GM21447 (cell line): Measurements from ENCODE around the gene OPN1SW.

Source experiments
- ATAC-seq: cut with Tn5 transposase; IDR thresholded peaks from one replicate; pipeline ENCODE4 v1.9.1; 2021; ENCODE audit not compliant: unreplicated experiment

OPN1SW gene

GRCh38 chr7:128763541-128763940, 12.1 kb downstream of the OPN1SW start:
- ATAC-seq, result no peak

DNA sequence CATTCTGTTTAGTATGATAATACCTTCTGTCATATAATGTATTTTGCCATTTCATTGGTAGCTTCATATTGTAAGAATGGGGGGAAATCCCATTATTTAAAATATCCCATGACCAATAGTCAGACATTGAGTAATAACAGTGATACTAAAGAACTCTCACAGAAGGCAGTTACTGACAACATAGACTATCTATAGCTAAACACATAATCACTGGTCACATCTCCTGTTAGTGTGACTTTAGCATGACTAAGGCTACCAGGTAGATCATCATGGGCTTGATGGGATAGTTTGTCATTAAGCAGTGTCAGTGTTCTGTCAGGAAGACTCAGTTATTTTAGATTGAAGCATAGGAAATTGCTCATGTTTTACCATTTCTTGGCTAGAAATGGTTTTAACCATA, 16.4 kb downstream of the OPN1SW start:
- no peak for ATAC-seq

DNA sequence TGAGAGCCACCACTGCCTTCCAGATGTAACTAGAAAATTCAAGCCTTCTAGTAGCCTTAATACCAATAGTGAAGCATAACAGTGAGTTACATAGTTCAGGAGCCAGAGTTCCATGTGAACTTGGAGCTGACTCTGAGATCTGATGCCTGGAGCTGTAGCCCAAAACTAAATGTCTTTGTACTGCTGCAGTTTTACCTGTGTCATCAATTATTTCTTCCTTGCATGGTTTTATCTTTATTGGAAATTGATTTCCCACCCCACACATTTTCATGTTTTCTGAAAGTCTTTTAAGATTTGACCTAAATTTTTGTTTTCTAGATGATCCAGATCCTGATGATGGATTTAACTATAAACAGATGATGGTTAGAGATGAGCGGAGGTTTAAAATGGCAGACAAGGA, 17.0 kb downstream of the OPN1SW start:
- no peak for ATAC-seq

GRCh38 chr7:128757203-128757602, 18.4 kb downstream of the OPN1SW start:
- no peak for ATAC-seq

DNA sequence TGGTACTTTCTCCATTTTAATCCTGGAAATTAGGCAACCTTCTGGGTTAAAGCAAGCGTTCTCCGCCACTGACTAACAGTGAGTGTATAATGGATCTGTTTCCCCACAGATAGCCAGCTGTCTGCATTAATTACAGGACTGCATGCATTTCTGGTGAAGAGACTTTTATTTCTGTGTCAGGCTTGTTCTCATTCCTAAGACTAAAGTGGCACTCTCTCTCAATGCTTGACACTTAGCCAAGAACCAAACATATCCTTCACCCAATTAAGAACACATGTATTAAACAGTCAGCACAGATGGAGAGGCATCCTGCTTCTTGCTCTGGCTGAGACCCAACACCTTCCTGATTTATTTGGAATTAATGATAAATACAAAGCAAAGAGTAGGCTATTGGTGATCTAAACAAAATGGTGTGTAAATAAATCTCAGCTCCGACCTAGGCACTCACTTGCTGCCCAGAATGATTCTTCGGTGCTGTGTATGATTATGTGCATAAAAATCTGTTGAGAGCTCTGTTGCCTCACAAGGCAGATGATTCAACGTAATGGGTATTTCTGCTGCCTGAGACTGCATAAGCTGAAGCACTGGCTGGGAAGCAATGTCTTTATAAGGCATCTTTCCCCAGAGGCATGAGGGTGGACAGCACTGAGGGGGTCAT, 19.6 kb downstream of the OPN1SW start:
- ATAC-seq, result no peak

DNA sequence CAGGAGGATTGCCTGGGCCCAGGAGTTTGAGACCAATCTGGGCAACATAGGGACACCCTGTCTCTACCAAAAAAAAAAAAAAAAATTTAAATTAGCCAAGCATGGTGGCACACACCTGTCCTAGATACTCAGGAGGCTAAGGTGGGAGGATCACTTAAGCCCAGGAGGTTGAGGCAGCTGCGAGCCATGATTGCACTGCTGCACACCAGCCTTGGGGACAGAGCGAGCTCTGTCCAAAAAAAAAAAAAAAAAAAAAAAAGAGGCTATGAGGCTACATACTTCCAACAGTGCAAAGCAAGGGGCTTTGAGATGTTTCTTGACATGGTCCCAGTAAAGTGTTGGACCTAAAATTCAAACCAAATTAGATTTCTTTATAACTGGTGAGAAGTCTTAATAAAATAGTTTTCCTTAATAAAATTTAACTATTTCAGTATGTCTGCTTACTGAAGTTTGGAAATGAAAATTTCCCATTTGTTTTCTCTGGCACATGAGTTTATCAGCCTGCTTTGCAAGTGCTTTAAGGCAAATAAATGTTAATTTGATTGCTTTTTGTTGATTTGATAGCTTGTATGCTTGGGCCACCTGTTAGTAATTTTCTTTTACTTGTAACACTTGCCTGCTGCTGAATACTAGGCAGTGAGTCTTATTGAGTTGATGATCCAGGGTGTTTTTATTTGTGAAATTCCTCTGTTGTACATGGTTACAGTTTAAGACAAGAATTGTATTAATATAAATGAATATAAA, 20.3 kb downstream of the OPN1SW start:
- no peak for ATAC-seq

- no peak for ATAC-seq
Measured at GRCh38 chr7:128752251-128752650, 23.3 kb downstream of the OPN1SW start.

- no peak for ATAC-seq
Measured at GRCh38 chr7:128747327-128748079, 28.1 kb downstream of the OPN1SW start.

GRCh38 chr7:128745706-128746105, 29.9 kb downstream of the OPN1SW start:
- ATAC-seq, result no peak

DNA sequence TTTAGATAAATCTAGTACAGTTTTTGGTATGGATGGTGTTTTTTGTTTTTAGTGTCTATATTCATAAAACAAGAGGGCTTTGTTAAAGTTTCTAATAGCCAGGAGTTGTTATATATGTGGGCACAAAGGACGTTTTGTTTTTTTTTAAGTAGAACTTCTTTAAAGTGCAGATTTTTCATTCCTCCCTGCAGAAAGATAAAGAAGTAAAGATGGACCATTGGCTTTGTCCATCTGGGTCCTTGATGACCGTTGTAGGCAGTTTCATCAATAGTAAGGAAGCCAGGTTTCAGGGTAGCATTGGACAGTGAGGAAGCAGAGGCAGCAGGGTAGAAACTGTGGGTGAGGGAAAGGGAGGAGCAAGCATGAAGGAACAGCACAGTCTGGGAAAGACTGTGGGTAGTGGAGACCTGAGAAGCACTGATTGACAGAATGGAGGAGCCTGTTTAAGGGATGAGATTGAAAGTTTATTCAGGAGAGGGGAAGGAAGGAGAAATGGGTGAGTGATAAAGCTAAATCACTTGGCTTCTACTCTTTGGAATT, 31.2 kb downstream of the OPN1SW start:
- ATAC-seq, result no peak

- no peak for ATAC-seq
Measured at GRCh38 chr7:128743112-128743772, 32.4 kb downstream of the OPN1SW start.

GRCh38 chr7:128742206-128742605, 33.4 kb downstream of the OPN1SW start:
- no peak for ATAC-seq

- ATAC-seq, result no peak
Measured at GRCh38 chr7:128741491-128741890, 34.1 kb downstream of the OPN1SW start.

- no peak for ATAC-seq
Measured at GRCh38 chr7:128740996-128741395, 34.6 kb downstream of the OPN1SW start.

DNA sequence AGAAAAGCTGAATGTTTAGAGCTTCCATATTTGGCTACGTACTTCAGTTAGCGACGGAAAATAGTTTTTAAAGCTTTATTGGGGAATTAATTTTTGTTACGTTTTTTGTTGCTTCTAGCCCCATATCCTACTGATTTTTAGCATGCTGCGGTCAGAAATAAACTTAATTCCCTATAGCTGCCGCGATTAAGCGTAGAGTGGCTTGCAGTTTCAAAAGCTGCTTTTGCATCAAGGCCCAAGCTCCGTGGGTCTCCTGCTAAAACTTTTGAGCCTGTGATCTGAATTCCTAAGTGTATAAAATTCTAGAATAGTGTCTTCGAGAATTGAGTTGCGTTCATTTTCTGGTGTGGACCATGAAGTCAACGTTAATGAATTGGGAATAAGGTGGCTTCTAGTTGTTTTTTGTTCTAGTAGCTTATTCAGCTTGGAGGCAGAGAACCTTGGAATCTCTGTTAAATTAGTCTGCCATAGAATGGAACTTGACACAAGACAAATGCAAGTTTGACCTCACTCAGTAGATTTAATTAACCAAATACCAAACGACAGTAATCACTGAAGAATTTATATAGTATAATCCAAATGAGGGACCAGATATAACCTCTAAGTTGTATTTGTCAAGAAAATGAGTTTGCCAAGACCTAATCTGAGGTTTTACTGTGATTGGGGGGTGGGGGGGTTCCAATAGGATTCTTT, 35.5 kb downstream of the OPN1SW start:
- ATAC-seq, result no peak

- peak; percentile 97 for ATAC-seq
Measured at GRCh38 chr7:128739048-128739962, 36.3 kb downstream of the OPN1SW start, which contains the start of gene CALU. TSS of gene CALU (plus strand) at chr7:128739359. CDS start at chr7:128748584, 9,225 bp downstream.

GRCh38 chr7:128738570-128739047, 37.0 kb downstream of the OPN1SW start:
- peak; percentile 8 for ATAC-seq

- no peak for ATAC-seq
Measured at GRCh38 chr7:128737867-128738385, 37.7 kb downstream of the OPN1SW start.

GRCh38 chr7:128737441-128737840, 38.2 kb downstream of the OPN1SW start:
- no peak for ATAC-seq
